GM12864 (cell line): ENCODE results near the gene DCLK1.

ENCODE experiments used
- DNase-seq: peaks from one replicate; pipeline ENCODE4 v3.0.0-alpha.2; 2011; ENCODE audit warnings: low read depth
- H3K4me3 ChIP-seq: 2 replicates; pipeline ENCODE4 v1.5.1; 2011; ENCODE audit warnings: mild to moderate bottlenecking, low read depth, low read length, control low read depth
- CTCF ChIP-seq: IDR thresholded peaks from 2 replicates; pipeline ENCODE4 v1.5.1; 2011; ENCODE audit warnings: low read depth, mild to moderate bottlenecking, moderate library complexity, low read length, control low read depth, inconsistent platforms; ENCODE audit errors: missing control alignments

DCLK1 gene

GRCh38 chr13:35882722-35883497, 248.3 kb downstream of the DCLK1 start:
- no peak for TF ChIP-seq CTCF
- H3K4me3 ChIP-seq = no peak overlapping the region
- DNase-seq = no peak

DNA sequence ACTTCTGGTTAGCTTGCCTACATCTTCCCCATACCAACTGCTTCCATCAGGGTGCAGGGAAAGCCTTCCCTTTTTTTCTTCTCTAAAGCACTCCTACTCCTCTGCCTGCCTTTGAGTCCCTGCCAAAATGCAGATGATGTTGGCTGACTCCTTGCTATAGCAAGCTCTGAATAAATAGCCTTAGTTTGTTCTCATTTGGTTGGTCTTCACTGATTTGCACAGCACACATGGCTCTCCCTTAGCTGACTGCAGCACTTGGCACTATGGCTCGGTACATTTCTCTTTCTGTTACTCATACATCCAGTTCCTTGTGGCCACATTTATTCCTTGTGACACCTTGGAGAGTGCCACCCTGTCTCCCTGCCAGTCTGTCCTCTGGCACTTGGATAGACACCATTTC, 249.8 kb downstream of the DCLK1 start:
- no peak for TF ChIP-seq CTCF
- H3K4me3 ChIP-seq = no peak overlapping the region
- DNase-seq = no peak

- no peak for DNase-seq
- H3K4me3 ChIP-seq = no peak overlapping the region
- TF ChIP-seq CTCF = no peak
Observed at GRCh38 chr13:35879111-35879510, 252.1 kb downstream of the DCLK1 start.

DNA sequence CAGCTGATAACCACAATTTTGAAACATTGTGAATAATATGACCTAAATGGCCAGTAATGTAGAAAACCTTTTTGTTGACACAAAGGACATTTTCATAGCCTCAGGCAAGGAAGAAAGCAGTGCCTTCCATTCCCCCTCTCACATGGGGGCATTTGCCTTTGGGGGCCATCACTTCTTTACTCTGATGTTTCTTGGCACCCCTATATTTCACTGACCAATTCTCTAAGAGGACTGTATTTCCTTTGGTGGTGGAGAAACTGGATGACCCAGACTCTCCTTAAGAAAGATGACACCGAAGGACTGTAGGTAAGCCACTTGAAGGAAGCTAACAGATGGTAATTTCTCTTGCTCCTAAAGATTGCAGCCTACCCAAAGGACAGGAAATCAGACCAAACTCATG, 254.6 kb downstream of the DCLK1 start:
- no peak overlapping the region for H3K4me3 ChIP-seq
- TF ChIP-seq CTCF = no peak
- no peak for DNase-seq

GRCh38 chr13:35874704-35875103, 256.5 kb downstream of the DCLK1 start:
- no peak for TF ChIP-seq CTCF
- H3K4me3 ChIP-seq = no peak overlapping the region
- no peak for DNase-seq

- TF ChIP-seq CTCF = no peak
- DNase-seq = no peak
- no peak overlapping the region for H3K4me3 ChIP-seq
Observed at GRCh38 chr13:35872369-35872768, 258.8 kb downstream of the DCLK1 start.

DNA sequence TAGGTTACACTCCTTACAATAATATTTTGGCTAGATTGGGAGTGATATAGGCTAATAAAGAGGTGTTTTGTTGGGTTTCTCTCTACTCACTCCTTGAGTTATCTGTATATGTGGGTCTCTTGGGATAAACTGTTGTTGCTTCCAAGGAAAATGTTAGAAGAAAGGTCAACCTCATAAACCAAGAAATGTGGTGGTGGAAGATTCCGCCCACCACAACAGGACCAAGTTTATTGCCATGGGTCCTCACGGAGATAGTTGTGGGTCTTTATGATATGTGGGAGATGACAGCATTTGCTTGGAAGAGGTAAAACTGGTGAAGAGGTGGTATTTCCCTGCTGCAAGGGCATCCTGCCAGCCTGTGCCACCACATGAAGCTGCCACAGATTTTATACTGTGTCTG, 259.6 kb downstream of the DCLK1 start:
- no peak for TF ChIP-seq CTCF
- no peak overlapping the region for H3K4me3 ChIP-seq
- DNase-seq = no peak
